Stimulated activated CD8-positive, alpha-beta memory T cell treated with anti-CD3 and anti-CD28 coated beads, Interleukin-15, amount 100 ng/mL, for 4 hours (primary cell): ENCODE results near the gene POTEI.
"Not testable (repeated sequence)": the region's sequence is repeated elsewhere in the genome, so short reads cannot be mapped to it uniquely, and the experiment has no call there.

Source experiments
- DNase-seq, 2 donors: peaks; one replicate each; pipeline ENCODE4 v3.0.0-alpha.2; 2020; ENCODE audit warnings: low read depth in 2 of 2

The POTEI gene

GRCh38 chr2:130455413-130455812 lies 53.7 kb downstream of the POTEI start:
- DNase-seq = not testable (repeated sequence)

GRCh38 chr2:130454712-130455083 lies 54.4 kb downstream of the POTEI start:
- DNase-seq = not testable (repeated sequence)

GRCh38 chr2:130453955-130454711 lies 55.0 kb downstream of the POTEI start:
- DNase-seq = not testable (repeated sequence)

GRCh38 chr2:130452897-130453296 lies 56.2 kb downstream of the POTEI start:
- DNase-seq = not testable (repeated sequence)

- DNase-seq = not testable (repeated sequence)
These were observed 57.3 kb downstream of the POTEI start for GRCh38 chr2:130451823-130452222.

GRCh38 chr2:130451278-130451677 lies 57.9 kb downstream of the POTEI start:
- DNase-seq = not testable (repeated sequence)

DNA sequence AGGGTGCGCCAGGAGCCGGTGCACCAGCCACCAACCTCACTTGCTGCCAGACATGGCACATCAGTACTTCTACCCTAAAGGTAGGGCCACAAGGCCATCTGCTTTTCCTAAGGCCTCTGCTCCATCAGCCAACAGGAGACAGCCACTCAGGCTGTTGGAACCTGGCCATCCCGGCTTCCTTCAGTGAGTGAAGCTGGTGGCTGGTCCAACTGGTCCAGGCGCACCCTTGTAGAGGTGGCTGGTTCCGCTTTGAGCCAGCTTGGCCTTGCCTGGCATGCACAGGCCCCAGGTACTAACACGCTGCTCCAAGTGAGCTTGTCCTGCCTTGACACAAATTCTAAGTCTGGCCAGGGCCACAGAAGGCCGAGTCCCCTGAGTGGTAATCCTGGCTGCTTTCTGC lies 58.8 kb downstream of the POTEI start:
- DNase-seq = not testable (repeated sequence)

DNA sequence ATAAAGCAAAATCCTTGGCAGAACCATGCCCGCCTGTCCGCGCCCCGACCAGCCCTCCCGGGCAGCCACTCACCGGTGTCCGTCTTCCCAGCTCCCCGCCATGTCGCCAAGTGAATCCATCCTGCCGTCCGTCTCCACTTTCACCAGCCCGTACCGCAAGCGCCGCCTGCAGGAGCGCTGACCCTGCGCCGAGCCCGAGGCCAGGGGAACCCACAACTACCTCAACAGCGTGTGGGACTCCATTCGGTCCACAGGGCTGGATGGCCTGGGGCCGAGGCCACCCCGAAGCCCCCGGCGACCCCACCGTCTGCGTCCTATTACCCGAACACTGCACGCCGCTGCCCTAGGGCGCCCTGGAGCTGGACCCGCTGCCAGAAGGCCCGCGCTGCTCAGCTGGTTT lies 81.5 kb downstream of the POTEI start:
- DNase-seq = not testable (repeated sequence)

DNA sequence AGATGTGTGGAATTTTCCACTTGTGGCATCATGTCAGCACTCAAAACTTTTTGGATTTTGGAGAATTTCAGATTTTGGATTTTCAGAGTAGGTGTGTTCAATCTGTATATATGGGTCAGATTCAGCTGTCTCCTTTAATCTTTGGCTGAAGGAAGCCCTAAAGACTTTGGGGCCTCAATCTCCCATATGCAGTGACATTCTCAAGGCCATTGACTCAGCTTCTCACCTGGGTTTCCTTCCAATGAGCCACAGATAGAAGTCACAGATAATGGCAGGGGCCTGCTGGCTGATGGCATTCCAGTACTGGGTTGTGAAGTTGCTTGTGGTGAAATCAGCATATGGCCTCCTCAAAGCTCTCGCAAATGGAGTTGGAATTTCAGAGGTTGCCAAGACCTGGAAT lies 90.3 kb downstream of the POTEI start:
- not testable (repeated sequence) for DNase-seq

DNA sequence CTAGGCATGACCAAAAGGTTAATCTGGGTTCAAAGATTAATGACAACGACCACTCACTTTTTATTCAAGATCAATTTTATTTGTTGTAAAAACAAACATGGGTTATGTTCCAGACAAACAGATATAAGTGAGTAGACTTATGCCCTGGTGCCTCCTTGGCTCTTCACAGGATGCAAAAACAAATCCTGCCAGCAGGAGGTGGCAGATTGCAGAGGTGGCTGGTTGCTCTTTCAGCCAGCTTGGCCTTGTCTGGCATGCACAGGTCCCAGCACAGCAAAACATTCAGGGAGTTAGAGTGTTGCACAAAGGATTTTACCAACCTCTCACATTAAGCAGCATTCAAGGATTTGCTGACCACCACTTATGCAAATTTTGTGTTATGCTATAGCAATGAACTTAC lies 92.4 kb downstream of the POTEI start:
- not testable (repeated sequence) for DNase-seq
